HG03439 (cell line): Measurements from ENCODE around the gene RNASE2.
"Not testable (repeated sequence)": the region's sequence is repeated elsewhere in the genome, so short reads cannot be mapped to it uniquely, and the experiment has no call there.

Source experiments
- ATAC-seq: cut with Tn5 transposase; IDR thresholded peaks from one replicate; pipeline ENCODE4 v1.9.1; 2021; ENCODE audit warnings: mild to moderate bottlenecking, moderate library complexity; ENCODE audit not compliant: unreplicated experiment

The RNASE2 gene

DNA sequence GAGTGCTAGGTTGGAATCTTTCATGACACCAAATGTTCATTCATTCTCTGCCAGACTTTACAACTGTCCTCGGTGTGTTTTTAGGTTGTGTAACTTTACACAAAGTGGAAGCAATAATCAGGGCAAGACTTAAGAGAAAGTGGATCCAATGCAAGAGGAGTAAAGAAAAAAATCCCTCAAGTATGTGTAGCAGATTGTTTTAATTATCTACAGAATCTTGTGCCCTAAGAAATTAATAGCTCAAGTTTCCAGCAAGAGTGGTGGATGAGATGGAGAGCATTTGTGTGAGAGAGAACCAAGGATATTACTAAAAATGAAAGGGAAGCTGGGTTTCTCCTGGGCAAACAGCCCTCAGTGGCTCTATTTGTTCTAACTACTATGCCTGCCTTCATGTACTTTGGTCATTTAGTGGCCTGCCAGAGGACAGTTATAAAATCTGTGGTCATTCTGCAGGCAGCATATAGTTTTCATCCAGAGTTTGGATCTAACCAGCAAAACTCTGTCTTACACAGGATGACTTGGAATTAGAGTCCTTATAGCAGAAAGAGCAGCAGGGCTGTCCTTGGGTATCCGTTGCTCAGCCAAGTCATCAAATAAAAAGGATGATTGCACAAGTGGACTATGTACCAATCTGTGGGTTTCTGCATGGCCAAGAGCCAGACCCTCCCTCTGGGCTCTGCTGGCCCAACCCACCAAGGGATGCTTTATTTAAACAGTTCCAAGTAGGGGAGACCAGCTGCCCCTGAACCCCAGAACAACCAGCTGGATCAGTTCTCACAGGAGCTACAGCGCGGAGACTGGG is at the start of gene RNASE2:
RNASE2 (plus strand) TSS at position 752 of the 802 bp plus-strand sequence. CDS start 285 bp downstream, outside the sequence.
- not testable (repeated sequence) for ATAC-seq

DNA sequence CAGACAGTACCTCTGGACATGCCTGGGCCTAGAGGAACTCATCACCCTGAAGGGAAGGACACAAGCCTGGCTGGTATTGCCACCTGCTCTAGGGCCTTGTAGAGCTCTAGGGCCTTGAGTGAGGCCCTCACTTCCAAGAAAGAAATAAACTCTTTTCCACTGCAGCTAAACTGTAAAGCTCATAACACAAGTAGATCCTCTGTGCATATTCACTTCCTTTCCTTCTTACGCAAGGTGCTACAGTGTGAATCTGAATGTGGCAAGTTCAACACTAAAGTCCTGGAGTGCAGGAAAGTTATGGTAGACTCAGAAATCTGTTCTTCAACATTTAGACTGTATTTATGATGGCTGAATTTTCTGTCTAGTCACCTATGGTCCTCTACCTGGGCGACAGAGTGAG is 49.6 kb upstream of the RNASE2 start:
- no peak for ATAC-seq

DNA sequence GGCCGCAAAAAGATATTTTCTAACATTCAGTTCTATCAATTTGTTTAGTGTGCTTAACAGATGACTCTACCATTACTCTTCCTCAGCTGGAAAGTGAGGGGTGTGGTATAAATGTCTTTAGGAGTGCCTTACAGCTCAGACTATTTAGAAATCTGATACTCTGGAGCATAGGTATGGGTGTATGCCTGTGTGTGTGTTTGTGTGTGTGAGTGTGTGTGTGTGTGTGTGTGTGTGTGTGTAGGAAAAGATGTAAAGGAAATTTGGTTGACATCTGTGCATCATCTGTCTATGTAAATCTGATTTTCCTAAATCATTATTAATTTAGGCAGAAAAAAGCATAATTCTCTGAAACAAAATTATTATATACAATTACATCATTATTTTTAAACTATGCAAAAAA is 48.1 kb upstream of the RNASE2 start:
- ATAC-seq = no peak

DNA sequence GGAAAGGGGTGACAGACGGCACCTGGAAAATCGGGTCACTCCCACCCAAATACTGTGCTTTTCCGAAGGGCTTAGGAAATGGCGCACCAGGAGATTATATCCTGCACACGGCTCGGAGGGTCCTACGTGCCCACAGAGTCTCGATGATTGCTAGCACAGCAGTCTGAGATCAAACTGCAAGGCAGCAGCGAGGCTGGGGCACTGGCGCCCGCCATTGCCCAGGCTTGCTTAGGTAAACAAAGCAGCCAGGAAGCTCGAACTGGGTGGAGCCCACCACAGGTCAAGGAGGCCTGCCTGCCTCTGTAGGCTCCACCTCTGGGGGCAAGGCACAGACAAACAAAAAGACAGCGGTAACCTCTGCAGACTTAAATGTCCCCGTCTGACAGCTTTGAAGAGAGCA is 44.5 kb upstream of the RNASE2 start:
- ATAC-seq = not testable (repeated sequence)

DNA sequence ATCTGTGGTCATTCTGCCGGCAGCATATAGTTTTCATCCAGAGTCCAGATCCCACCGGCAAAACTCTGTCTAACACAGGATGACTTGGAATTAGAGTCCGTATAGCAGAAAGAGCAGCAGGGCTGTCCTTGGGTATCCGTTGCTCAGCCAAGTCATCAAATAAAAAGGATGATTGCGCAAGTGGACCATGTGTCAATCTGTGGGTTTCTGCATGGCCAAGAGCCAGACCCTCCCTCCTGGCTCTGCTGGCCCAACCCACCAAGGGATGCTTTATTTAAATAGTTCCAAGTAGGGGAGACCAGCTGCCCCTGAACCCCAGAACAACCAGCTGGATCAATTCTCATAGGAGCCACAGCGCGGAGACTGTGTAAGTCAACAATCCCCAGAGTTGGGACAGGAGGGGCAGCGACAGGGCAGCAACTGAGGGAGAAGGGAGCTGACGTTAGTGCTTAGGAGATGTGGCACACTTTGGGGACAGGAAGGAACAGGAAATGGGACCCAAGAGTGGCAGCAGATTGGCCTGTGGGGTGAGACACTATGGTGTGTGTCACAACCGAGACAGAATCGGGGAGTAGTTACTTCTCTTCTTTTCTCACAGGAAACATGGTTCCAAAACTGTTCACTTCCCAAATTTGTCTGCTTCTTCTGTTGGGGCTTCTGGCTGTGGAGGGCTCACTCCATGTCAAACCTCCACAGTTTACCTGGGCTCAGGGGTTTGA is 36.1 kb upstream of the RNASE2 start:
- ATAC-seq = not testable (repeated sequence)

DNA sequence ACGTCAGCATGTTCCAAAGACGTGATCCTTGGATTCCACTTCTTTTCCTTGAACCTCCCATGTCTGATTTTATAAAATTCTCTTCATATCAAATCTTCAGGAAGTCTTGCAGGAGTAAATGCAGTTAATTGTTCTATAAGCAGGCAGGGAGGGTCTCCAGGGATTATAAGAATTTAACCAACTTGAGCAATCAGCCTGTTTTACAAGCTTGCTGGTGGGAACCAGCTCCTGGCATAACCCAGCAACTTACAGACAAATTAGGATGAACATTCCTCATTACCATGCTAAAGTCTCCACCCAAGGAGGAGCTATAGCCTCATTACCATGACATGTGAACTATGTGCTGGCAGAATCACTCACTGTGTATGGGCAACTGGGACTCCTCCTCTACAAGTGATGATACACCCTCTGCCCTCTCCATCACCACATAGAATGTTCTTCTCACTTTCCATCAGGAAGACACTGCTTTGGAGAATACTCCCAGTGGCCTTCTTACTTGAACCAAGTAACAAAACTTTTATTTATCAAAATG is 31.5 kb upstream of the RNASE2 start:
- not testable (repeated sequence) for ATAC-seq

DNA sequence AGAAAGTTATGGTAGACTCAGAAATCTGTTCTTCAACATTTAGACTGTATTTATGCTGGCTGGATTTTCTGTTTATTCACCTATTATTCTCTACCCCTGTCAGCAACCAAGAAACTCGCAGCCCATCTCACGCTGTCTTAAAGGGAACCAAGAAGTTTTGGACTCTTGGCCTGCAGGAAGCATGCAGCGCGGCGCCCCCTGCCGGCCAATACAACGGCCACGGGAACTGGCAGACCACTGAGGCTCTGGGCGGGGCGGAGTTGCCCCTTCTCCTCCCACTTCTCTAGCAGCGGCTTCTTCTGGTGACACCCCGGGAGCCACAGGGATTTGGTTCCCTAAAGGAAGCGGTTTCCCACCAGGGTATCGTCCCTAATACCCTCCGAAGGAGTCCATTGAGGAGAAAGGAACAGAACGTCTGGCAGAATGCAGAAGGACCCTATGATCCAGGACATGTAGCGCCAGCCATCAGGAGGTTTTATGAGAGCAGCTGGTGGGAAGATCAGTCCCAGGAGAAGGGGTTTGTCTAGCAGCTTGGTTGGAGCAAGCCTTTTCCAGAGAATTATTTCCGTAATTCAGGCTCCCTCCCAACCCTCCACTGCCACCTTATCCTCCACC is 21.0 kb upstream of the RNASE2 start:
- no peak for ATAC-seq

DNA sequence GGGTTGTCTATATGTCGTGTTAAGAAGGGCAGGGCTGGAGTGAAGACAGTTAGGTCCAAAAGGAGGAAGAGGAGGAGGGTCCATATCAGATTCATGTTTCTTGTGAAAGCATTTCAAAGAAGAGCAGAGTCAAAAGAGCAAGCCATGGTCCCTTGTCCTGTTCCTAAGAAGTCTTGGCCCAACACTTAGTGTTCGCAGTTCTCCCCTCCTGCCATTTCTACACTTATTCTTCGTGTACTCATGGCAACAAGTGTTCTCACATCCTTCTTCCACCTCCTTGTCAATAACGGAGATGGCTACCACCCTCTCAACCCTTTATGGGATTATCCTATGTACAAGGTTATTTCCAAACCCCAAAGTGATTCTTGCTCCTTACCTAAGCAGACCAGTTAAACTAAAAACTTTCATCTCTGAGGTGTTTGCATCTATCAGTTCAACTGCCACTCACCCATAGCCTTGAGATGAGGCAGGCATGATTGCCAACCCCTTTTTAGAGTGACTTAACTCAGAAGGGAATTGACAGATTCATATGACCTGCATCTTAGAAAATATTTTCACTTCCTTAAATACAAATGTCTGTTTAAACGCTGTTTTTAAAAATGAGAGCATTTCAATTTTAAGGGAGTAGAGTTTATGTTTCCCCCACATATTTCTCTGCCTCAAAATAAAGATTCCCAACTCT is 19.8 kb upstream of the RNASE2 start:
- ATAC-seq = no peak

DNA sequence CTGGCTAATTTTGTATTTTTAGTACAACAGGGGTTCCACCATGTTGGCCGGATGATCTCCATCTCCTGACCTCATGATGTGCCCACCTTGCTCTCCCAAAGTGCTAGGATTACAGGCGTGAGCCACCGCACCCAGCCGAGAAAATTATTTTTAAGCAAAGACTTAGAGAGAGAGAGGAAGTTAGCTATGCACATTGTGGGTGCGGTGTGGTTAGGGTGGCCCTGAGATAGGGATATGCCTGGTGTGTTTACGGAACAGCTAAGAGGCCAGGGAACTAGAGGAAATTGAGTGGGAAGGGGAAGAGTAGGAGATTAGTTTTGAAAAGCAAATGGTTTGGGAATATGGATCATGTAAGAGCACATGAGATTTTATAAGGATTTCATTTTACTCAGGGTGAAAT is 10.1 kb upstream of the RNASE2 start:
- ATAC-seq = not testable (repeated sequence)

DNA sequence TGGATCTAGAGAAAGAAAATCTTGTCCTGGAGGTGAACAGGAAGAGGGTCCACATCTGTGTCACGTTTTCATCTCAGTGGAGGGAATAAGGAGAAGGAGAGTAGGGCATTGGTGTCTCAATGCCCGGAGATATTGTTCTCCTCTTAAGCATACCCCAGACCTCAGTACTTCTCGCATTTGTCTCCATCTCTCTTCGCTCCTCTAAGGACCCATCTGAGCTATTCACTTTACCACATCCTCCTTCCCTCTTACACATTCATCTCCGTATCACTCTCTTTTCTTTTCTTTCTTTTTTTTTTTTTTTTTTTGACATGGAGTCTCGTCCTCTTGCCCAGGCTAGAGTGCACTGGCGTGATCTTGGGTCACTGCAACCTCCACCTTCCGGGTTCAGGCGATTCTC is 8.6 kb upstream of the RNASE2 start:
- ATAC-seq = not testable (repeated sequence)

DNA sequence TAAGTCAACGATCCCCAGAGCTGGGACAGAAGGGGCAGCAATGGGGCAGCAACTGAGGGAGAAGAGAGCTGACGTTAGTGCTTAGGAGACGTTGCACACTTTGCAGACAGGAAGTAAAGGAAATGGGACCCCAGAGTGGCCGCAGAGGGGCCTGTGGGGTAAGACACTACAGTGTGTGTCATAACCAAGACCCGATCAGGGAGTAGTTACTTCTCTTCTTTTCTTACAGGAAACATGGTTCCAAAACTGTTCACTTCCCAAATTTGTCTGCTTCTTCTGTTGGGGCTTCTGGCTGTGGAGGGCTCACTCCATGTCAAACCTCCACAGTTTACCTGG is 219 bp downstream of the RNASE2 start:
- ATAC-seq = not testable (repeated sequence)

DNA sequence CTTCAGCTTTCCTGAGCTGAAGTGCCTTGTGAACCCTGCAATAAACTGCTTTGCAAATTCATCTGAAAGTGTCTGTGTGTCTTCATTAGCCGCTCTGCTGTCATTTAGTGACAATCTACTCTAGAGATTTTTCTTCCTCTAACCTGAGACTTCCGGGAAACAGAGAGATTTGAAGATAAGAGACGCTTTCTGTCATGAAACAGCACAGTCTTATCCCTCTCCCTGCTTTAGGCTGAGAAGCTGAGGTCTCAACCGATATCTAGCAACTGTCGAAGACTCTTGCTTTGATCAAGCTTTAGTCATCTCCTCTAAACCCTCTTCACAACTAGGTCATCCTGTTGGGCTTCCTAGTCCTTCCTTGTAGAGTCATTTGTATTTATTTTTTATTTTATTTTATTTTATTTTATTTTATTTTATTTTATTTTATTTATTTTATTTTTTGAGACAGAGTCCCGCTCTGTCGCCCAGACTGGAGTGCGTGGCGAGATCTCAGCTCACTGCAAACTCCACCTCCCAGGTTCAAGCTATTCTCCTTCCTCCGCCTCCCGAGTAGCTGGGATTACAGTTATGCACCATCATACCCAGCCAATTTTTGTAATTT is 1.2 kb downstream of the RNASE2 start:
- no peak for ATAC-seq

DNA sequence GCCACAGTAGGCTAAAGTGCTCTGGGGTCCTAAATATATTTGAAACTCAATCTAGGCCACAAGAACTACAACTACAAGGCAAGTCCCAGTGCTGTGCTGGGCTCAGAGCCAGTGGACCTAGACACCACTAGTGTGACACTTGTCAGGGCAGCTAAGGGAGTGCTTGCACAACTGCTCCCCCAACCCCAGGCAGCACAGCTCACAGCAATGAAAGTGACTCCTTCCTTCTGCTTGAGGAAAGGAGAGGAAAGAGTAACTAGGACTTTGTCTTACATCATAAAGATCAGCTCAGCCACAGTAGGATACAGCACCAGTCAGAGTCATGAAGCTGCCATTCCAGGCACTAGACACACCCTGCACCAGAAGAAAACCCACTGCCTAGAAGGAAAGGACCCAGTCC is 3.7 kb downstream of the RNASE2 start:
- not testable (repeated sequence) for ATAC-seq

DNA sequence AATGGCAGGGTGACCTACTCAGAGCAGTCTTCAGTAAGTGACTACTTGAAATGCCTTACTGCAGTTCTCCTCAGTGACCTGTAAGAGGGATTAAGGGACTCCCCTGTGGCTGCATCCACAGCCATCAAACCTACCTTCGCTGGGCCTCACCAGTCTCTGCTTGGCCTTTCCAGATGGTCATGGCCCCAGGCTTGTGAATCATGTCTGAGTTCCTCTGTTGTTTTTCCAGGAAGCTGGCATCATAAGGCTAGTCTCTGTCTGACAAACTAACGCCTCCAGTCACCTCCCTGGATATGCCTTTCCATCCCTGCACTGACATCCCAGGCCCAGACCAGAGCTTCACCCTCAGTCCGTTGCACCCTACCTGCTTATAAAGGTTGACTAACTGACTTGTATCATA is 14.0 kb downstream of the RNASE2 start:
- no peak for ATAC-seq

DNA sequence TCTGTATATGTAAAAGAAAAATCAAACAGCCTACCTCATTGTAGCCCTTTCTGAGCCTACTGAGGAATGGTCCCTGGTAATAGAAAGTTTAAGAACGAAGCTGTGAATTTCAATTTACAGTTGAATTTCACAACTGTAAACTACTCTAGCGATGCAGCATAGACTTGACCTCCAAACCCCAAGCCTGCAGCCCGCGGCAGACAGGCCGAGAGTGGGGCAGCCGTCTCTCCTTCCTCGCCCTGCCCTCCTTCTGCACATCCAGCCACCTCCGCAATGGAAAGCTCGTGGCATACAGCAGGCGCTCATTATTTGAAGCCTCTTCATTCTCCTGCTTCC is 15.3 kb downstream of the RNASE2 start:
- no peak for ATAC-seq

DNA sequence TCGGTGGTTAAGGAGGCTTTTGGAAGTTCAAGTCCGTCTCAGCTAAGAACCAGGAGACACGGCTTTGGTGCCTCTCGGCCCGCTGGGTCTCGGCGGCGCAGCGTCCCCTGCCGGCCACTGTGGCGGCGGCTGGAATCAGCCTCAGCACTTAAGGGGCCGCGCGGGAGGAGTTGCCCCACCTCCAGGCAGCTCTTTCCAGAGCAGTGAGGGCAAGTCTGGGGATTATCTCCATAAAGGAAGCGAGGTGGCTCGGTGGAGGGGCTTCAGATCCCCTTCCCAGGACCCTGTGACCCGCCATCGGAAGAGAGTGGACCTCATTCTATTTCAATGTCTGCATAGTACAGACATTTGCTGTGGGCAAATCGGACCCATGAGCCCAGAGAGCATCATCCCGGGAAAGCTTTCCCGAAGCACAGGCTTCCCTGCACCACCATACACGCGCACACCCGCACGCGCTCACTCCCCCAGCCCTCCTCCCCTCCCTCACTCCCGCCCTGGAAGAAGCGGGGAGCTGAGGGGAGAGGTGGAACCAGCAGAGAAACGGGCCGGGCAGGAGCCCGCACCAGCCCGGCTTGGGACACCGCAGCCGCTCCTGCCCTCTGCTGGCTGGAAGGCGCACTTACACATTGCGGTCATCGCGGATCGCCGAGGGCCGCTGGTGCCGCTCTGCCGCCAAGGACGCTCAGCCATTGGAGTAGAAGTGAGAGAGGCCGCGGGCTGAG is 15.9 kb downstream of the RNASE2 start:
- ATAC-seq = peak; percentile 91

DNA sequence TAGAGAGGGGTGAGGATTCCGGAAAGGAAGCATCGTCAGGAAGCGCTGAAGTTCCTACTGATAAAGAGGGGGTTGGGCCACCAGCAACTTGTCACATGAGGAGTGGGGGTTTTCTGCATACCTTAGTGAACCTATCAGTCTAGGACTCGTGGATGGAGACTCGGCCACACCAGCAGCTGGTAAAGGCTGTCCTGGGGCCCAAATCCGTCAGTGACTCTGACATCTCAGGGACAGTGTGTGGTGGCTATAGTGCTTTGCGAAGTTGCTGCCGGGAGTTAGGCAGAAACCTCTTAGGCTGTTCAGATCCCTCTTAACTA is 16.4 kb downstream of the RNASE2 start:
- no peak for ATAC-seq

DNA sequence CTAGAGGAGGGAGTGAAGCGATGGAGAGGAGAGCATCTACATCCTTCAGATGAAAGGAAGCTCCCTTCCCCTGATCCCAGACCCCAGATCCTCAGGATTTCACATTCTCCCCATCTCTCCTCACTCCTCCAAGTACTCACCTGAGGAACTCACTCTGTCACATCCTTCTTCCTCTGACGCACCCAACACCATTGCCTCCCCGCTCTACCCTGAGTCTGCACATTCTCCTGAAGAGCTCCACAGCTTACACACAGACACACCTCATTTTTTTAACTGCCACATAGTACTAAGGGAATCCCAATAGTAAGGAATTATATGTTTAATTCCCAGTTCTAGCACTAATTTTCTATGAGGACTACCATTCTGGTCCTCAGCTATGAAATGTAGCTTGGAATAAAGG is 18.2 kb downstream of the RNASE2 start:
- no peak for ATAC-seq

DNA sequence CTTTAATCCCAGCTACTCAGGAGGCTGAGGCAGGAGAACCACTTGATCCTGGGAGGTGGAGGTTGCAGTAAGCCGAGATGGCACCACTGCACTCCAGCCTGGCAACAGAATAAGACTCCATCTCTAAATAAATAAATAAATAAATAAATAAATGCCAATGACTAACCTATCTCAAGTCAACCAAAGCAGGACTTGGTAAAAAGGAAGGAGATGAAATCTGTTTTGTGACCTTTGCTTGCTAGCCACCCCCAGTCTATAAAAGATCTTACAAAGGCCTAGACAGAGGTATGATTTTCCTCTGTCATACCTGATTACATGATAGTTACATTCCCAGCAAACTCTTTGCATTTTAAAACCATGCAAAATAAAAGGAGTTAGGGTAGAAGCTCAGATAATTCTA is 21.0 kb downstream of the RNASE2 start:
- ATAC-seq = no peak

DNA sequence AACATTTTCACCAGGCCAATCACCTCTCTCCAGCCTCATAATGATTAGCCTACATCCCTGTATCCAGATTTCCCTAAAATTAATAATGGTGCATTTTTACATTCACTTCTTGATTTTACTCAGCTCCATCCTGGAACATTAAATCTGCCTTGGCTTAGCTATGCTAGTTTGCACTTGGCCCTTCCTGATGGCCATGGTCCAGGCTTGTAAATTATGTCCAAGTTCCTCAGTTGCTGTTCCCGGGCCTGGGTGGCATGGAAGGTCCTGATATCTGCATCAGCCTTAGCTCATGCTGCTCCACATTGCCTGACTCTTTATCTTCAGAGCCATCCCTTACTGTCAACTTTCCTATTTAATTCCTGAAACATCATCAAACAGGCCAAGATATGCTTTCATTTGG is 23.4 kb downstream of the RNASE2 start:
- no peak for ATAC-seq
